Left lung (tissue), 10 donors: ENCODE results near the gene STING1. TPM values are rescaled to one million over a fixed set of nuclear protein-coding genes. Genes with fewer than 3 reads are reported as not detected.

Experiments
- ATAC-seq: fragments of 200-7000 bp; cut with Tn5 transposase; one replicate; pipeline ENCODE4 v1.9.1; 2020; ENCODE audit warnings: moderate library complexity
- DNase-seq, 4 donors: peaks; one replicate each; pipeline ENCODE4 v3.0.0-alpha.2; 2013 to 2020
- H3K27ac ChIP-seq, 2 donors: fragments of 200-600 bp; sonication (generic) in 1 of 2; one replicate each; pipeline versions ENCODE4 v1.5.0 to v1.8.0; 2020 to 2021
- H3K27me3 ChIP-seq, 2 donors: fragments of 200-600 bp; sonication (generic) in 1 of 2; one replicate each; pipeline versions ENCODE4 v1.5.0 to v1.8.0; 2020 to 2021
- H3K36me3 ChIP-seq, 2 donors: fragments of 200-600 bp; sonication (generic) in 1 of 2; one replicate each; pipeline versions ENCODE4 v1.5.0 to v1.8.0; 2020 to 2021
- H3K4me1 ChIP-seq, 2 donors: fragments of 200-600 bp; one replicate each; pipeline ENCODE4 v1.8.0; 2021
- H3K4me3 ChIP-seq, 2 donors: fragments of 200-600 bp; sonication (generic) in 1 of 2; one replicate each; pipeline versions ENCODE4 v1.5.0 to v1.8.0; 2020 to 2021; ENCODE audit warnings: mild to moderate bottlenecking in 1 of 2
- H3K9me3 ChIP-seq, 2 donors: fragments of 200-600 bp; sonication (generic) in 1 of 2; one replicate each; pipeline versions ENCODE4 v1.5.0 to v1.8.0; 2020 to 2021
- intact Hi-C, 2 donors: fragments of 100-400 bp; cut with DNase I; formaldehyde crosslinking; loops; one replicate each; pipeline versions ENCODE4 v1.11.2 to v1.14.2; 2022
- polyA plus RNA-seq, 6 donors: library from polyadenylated mRNA; unstranded; fragments of 120-200 nt; gene quantifications; one replicate each; pipeline ENCODE4 v1.2.1, GENCODE V29; 2013; ENCODE audit not compliant: insufficient read length in 6 of 6
- total RNA-seq, 2 donors: library from RNA; stranded (reverse); fragmentation: NEBNext Ultra II Directional; extraction: Animal tissue kit (Norgen Biotek cat#: 25700); gene quantifications; one replicate each; pipeline ENCODE4 v1.2.1, GENCODE V29; 2021
- TF ChIP-seq, protein P1 (sequence below), 2 donors: fragments of 200-600 bp; sonication (generic) in 1 of 2; IDR thresholded peaks; one replicate each; pipeline versions ENCODE4 v1.5.0 to v1.8.0; 2021; ENCODE audit warnings: antibody characterized with exemption in 2 of 2
- donor health status: DM: no; HTN: yes; CAD: no.
- donor health status: DM: no; HTN: no; CAD: no.

STING1 gene
- total and polyA plus RNA-seq, 8 donors = 64.3 to 105 (median 70.4) TPM

DNA sequence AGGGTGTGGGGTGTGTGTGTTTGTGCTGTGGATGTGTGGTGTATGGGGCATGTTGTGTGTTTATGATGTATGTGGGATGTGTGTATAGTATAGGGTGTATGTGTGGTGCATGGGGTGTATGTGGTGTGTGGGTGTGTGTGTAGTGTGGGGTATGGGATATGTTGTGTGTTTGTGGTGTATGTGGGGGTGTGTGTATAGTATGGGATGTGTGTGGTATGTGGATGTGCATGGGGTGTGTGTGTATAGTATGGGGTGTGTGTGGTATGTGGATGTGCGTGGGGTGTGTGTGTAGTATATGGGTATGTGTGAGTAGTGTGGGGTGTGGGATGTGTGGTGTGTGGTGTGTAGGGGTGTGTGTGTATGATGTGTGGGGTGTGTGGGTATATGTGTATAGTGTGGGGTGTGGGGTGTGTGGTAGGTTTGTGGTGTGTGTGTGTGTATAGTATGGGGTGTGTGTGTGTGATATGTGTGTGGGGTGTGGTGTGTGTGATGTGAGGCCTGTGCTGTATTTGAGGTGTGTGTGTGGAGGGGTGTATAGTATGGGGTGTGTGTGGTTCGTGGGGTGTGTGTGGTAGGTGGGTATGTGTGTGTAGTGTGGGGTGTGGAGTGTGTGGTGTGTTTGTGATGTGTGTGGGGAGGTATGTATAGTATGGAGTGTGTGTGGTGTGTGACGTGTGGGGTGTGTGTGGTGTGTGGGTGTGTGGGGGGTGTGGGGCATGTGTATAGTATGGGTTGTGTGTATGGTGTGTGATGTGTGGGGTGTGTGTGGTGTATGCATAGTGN, 30.5 kb downstream of the STING1 start:
- TF ChIP-seq, protein P1, sequence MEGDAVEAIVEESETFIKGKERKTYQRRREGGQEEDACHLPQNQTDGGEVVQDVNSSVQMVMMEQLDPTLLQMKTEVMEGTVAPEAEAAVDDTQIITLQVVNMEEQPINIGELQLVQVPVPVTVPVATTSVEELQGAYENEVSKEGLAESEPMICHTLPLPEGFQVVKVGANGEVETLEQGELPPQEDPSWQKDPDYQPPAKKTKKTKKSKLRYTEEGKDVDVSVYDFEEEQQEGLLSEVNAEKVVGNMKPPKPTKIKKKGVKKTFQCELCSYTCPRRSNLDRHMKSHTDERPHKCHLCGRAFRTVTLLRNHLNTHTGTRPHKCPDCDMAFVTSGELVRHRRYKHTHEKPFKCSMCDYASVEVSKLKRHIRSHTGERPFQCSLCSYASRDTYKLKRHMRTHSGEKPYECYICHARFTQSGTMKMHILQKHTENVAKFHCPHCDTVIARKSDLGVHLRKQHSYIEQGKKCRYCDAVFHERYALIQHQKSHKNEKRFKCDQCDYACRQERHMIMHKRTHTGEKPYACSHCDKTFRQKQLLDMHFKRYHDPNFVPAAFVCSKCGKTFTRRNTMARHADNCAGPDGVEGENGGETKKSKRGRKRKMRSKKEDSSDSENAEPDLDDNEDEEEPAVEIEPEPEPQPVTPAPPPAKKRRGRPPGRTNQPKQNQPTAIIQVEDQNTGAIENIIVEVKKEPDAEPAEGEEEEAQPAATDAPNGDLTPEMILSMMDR (IDR thresholded peaks at IDR 0.05) = no peak
- DNase-seq = no peak
- Histone ChIP-seq H3K36me3 (peaks cover 0 to 6% of the 10 kb centered on the region in 2 donors), H3K4me1 (no peaks in the 10 kb centered on the region), H3K27me3 (no peaks in the 10 kb centered on the region), H3K9me3 (no peaks in the 10 kb centered on the region), H3K27ac (no peak overlapping the region), H3K4me3 (no peak overlapping the region)
- ATAC-seq = no peak
- intact Hi-C loops = no loop called here

DNA sequence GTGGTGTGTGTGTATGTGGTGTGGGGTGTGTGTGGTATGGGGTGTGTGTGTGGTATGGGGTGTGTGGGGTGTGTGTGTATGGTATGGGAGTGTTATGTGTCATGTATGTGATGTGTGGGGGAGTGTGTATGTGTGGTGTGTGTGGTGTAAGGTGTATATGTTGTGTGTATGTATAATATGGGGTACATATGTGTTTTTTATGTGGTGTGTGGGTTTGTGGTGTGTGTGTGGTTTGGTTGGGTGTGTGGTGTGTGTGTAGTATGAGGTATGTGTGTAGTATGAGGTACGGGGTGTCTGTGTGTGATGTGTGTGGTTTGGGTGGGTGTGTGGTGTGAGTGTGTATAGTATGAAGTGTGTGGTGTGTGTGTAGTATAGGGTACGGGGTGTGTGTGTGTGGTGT, 31.4 kb downstream of the STING1 start:
- Histone ChIP-seq H3K36me3 (peaks cover 0 to 6% of the 10 kb centered on the region in 2 donors), H3K9me3 (no peaks in the 10 kb centered on the region), H3K4me3 (no peak overlapping the region), H3K27me3 (no peaks in the 10 kb centered on the region), H3K4me1 (no peaks in the 10 kb centered on the region), H3K27ac (no peak overlapping the region)
- ATAC-seq (no peak), DNase-seq (no peak)
- TF ChIP-seq, protein P1 (IDR thresholded peaks at IDR 0.05) = no peak
- intact Hi-C loops = no loop called here

DNA sequence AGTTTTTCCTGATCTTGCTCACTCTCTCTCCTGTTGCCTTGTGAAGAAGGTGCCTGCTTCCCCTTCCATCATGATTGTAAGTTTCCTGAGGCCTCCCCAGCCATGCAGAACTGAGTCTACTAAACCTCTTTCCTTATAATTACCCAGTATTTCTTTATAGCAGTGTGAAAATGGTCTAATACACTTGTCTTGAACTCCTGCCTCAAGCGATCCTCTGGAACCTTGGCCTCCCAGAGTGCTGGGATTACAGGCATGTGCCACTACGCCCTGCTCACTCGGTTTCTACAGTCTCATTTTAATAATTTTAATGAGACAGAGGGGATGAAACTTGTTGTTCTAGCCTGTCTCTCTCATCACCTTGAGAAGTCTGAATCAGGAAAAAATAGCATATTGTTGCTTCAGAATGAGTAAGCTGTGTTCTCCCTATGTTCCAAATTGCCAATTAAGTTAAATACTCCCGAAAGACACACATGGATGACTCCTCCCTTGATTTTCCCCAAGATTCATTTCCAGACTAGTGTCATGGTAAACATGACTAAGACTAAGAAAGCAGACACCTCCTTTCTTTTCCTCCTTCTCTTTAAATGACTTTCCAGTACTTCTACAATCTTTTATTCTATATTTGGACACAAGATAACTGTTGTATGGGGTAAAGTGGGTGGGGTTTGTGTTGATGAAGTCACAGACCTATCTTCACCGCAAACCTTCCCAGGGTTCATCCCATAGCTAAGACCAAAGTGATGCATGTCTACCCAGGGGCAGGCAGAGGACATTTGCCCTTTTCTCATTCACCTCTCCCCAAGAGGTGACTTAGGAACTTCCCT, 35.4 kb downstream of the STING1 start:
- H3K27ac ChIP-seq = no peak overlapping the region
- H3K27me3 ChIP-seq = no peaks in the 10 kb centered on the region
- DNase-seq (no peak), ATAC-seq (no peak)
- TF ChIP-seq, protein P1 (IDR thresholded peaks at IDR 0.05) = no peak
- intact Hi-C loops = no loop called here
- peaks cover 0 to 10% of the 10 kb centered on the region in 2 donors for H3K4me1 ChIP-seq
- peaks cover 0 to 6% of the 10 kb centered on the region in 2 donors for H3K36me3 ChIP-seq
- no peaks in the 10 kb centered on the region for H3K9me3 ChIP-seq
- H3K4me3 ChIP-seq = no peak overlapping the region

DNA sequence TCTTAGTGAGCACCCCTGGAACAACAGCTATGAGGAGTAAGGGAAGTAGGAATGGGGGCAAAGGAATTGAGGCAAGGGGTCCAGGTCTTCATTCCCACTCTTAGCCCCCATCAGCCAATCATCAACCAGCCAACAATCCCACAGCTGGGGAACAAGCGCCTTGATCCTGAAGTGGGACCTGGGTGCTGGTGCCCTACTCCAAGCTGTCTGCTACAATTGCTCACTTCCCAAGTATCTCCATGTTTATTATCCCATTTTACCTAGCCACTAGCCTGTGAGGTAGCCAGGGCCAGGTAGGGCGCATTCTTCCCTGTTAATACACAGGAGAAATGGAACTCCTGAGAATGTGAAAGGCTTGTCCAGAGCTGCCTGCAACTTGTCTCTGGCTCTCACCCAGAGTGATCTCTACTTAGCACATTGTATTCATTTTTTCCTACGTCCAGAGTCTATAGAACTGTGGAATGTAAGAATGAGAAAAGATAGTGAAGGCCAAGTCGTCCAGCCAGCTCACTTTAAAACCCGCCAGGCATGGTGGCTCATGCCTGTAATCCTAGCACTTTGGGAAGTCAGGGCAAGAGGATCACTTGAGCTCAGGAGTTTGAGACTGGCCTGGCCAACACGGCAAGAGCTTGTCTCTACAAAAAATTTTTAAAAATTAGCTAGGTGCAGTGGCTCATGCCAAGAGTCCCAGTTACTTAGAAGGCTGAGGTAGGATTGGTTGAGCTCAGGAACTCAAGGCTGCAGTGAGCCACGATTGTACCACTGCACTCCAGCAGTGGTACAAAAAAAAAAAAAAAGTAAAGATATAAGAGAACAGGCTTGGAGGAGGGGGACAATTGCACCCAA, 37.0 kb downstream of the STING1 start:
- TF ChIP-seq, protein P1 (IDR thresholded peaks at IDR 0.05) = no peak
- DNase-seq (peak in 1 of 4 donors; percentile 44), ATAC-seq (peak; percentile 67)
- Histone ChIP-seq H3K27ac (no peak overlapping the region), H3K9me3 (no peaks in the 10 kb centered on the region), H3K4me3 (no peak overlapping the region), H3K36me3 (peaks cover 0 to 6% of the 10 kb centered on the region in 2 donors), H3K27me3 (no peaks in the 10 kb centered on the region), H3K4me1 (peaks cover 0 to 10% of the 10 kb centered on the region in 2 donors)
- intact Hi-C loops = no loop called here
